K562 (cell line): Measurements from ENCODE around the gene NACC1. TPM values are rescaled to one million over a fixed set of nuclear protein-coding genes. Genes with fewer than 3 reads are reported as not detected.

Experiments
- CCNT2 ChIP-seq: IDR thresholded peaks from 2 replicates; pipeline ENCODE4 v1.6.1; 2011; ENCODE audit warnings: borderline replicate concordance, low read depth, mild to moderate bottlenecking, moderate library complexity, mixed read lengths, low read length; ENCODE audit not compliant: insufficient read length; ENCODE audit errors: extremely low read depth
- FOXA1 ChIP-seq: fragments of 450-650 bp; IDR thresholded peaks from 2 replicates; pipeline ENCODE4 v1.6.1; 2016; ENCODE audit warnings: mild to moderate bottlenecking, borderline replicate concordance
- FOXP4 ChIP-seq: sonication (generic); formaldehyde crosslinking; IDR thresholded peaks from 2 replicates; pipeline ENCODE4 v1.8.0; 2022; ENCODE audit warnings: mild to moderate bottlenecking, missing genetic modification reagents, borderline replicate concordance
- GTF2B ChIP-seq: IDR thresholded peaks from 2 replicates; pipeline ENCODE4 v1.6.1; 2011; ENCODE audit not compliant: insufficient read length; ENCODE audit errors: extremely low read depth
- HDAC1 ChIP-seq, 2 experiments: fragments of 450-650 bp; IDR thresholded peaks; 2 replicates each; pipeline ENCODE4 v1.6.1; 2016 to 2017; ENCODE audit warnings: inconsistent platforms in 1 of 2, mild to moderate bottlenecking in 1 of 2, moderate library complexity in 1 of 2
- HSF4 ChIP-seq: fragments of 250-450 bp; sonication (Bioruptor Pico); IDR thresholded peaks from 2 replicates; pipeline ENCODE4 v2.1.2; 2022; ENCODE audit warnings: mild to moderate bottlenecking, moderate library complexity, borderline replicate concordance
- ILK ChIP-seq: fragments of 450-650 bp; IDR thresholded peaks from 2 replicates; pipeline ENCODE4 v1.6.1; 2016; ENCODE audit warnings: missing genetic modification characterization, low read depth, mild to moderate bottlenecking, missing compliant biosample characterization, moderate library complexity, borderline replicate concordance
- KLF13 ChIP-seq: fragments of 450-650 bp; IDR thresholded peaks from 2 replicates; pipeline ENCODE4 v1.6.1; 2016; ENCODE audit warnings: missing genetic modification characterization, low read depth, mild to moderate bottlenecking, missing compliant biosample characterization, moderate library complexity, borderline replicate concordance
- NFATC3 ChIP-seq: fragments of 450-650 bp; IDR thresholded peaks from 2 replicates; pipeline ENCODE4 v1.6.1; 2017; ENCODE audit warnings: mild to moderate bottlenecking
- NFRKB ChIP-seq: fragments of 450-650 bp; IDR thresholded peaks from 2 replicates; pipeline ENCODE4 v1.6.1; 2016; ENCODE audit warnings: low read depth
- NUFIP1 ChIP-seq: fragments of 450-650 bp; IDR thresholded peaks from 2 replicates; pipeline ENCODE4 v1.6.1; 2018; ENCODE audit not compliant: partially characterized antibody
- POLR2A ChIP-seq: fragments of 450-650 bp; conservative IDR thresholded peaks from 2 replicates; pipeline ENCODE4 v1.6.1; 2016
- POLR2AphosphoS5 ChIP-seq: IDR thresholded peaks from 2 replicates; pipeline ENCODE4 v1.6.1; 2011; ENCODE audit warnings: mild to moderate bottlenecking, low read depth, low read length, moderate library complexity; ENCODE audit not compliant: control insufficient read depth, insufficient read depth
- RERE ChIP-seq: sonication (generic); formaldehyde crosslinking; IDR thresholded peaks from 2 replicates; pipeline ENCODE4 v1.8.0; 2023; ENCODE audit warnings: missing genetic modification reagents, mild to moderate bottlenecking, borderline replicate concordance
- SREBF1 ChIP-seq: fragments of 150-350 bp; IDR thresholded peaks from 2 replicates; pipeline ENCODE4 v1.6.1; 2014; ENCODE audit warnings: antibody characterized with exemption, low read depth, low read length, borderline replicate concordance
- TAF7 ChIP-seq: fragments of 450-650 bp; IDR thresholded peaks from 2 replicates; pipeline ENCODE4 v1.6.1; 2016; ENCODE audit warnings: missing genetic modification characterization, missing compliant biosample characterization
- ZNF354B ChIP-seq: fragments of 250-450 bp; sonication (Bioruptor Pico); IDR thresholded peaks from 2 replicates; pipeline ENCODE4 v1.4.0; 2020
- ZNF717 ChIP-seq: fragments of 250-450 bp; sonication (Bioruptor Pico); IDR thresholded peaks from 2 replicates; pipeline ENCODE4 v1.5.0; 2021
- polyA plus RNA-seq, 8 experiments: library from polyadenylated mRNA; depleted of rRNA in 4 of 8; stranded (reverse) in 5 of 8; unstranded in 3 of 8; fragments of >200 nt; fragmentation: Nextera tagmentation in 2 of 8; fragmentation: Illumina TruSeq in 1 of 8; extraction: Ambion mirVana in 2 of 8; extraction: Trizol in 1 of 8; gene quantifications; 2 replicates each; pipeline versions ENCODE4 v1.2.1 to v1.2.3, GENCODE V29; 2011 to 2014; ENCODE audit warnings: inconsistent platforms in 1 of 8, missing spikeins in 1 of 8
- total RNA-seq, 7 experiments: library from RNA; depleted of rRNA in 6 of 7; stranded (reverse); fragments of >200 nt in 6 of 7; fragmentation: Illumina TruSeq in 2 of 7; extraction: Trizol in 2 of 7; gene quantifications; 2 replicates each; pipeline versions ENCODE4 v1.2.1 to v1.2.3, GENCODE V29; 2011 to 2021; ENCODE audit warnings: low replicate concordance in 1 of 7

NACC1 gene
- total and polyA plus RNA-seq, 9 of the 15 experiments (the other 6 are each of a cell fraction or from before 2014, with no cell fraction given): 0.04 to 96.6 (median 25.8) TPM

- TF ChIP-seq RERE (CRISPR knock-in tag) (0 out of 2 replicates have a peak, but pooled peaks have one; percentile 28), ZNF354B (CRISPR knock-in tag) (no peak), HDAC1 (IDR thresholded peaks at IDR 0.05) (0 out of 4 replicates have a peak, but pooled peaks of 1 of the 2 experiments have one; percentile 48), POLR2AphosphoS5 (no peak), ZNF717 (no peak), FOXA1 (no peak), ILK (no peak), FOXP4 (CRISPR knock-in tag) (no peak), SREBF1 (no peak), GTF2B (no peak), CCNT2 (no peak), KLF13 (no peak), POLR2A (peak; percentile 44; the same call in 1 of the 2 replicates), NFATC3 (no peak), TAF7 (tag) (no peak), NFRKB (peak; percentile 75), HSF4 (CRISPR knock-in tag) (no peak), NUFIP1 (no peak)
These were observed 545 bp downstream of the NACC1 start (continued) for GRCh38 chr19:13118424-13119193.
